Body of pancreas (tissue), 4 donors: ENCODE data around the gene RBM4B.

Source experiments
- POLR2A ChIP-seq, 3 donors: fragments of 450-650 bp; IDR thresholded peaks; one replicate each; pipeline ENCODE4 v1.6.1; 2016; ENCODE audit warnings: antibody characterized with exemption in 3 of 3, mild to moderate bottlenecking in 2 of 3
- TF ChIP-seq, protein P1 (sequence below), 7 experiments: fragments of 450-650 bp in 4 of 7; fragments of 200-600 bp in 3 of 7; sonication (generic) in 3 of 7; IDR thresholded peaks; one replicate each; pipeline ENCODE4 v1.5.1; 2016 to 2019; ENCODE audit warnings: antibody characterized with exemption in 7 of 7

GRCh38 chr11:66659763-66660162, 17.9 kb downstream of the RBM4B start:
- TF ChIP-seq, protein P1, sequence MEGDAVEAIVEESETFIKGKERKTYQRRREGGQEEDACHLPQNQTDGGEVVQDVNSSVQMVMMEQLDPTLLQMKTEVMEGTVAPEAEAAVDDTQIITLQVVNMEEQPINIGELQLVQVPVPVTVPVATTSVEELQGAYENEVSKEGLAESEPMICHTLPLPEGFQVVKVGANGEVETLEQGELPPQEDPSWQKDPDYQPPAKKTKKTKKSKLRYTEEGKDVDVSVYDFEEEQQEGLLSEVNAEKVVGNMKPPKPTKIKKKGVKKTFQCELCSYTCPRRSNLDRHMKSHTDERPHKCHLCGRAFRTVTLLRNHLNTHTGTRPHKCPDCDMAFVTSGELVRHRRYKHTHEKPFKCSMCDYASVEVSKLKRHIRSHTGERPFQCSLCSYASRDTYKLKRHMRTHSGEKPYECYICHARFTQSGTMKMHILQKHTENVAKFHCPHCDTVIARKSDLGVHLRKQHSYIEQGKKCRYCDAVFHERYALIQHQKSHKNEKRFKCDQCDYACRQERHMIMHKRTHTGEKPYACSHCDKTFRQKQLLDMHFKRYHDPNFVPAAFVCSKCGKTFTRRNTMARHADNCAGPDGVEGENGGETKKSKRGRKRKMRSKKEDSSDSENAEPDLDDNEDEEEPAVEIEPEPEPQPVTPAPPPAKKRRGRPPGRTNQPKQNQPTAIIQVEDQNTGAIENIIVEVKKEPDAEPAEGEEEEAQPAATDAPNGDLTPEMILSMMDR (IDR thresholded peaks at IDR 0.05) = no peak
- TF ChIP-seq POLR2A (IDR thresholded peaks at IDR 0.05) = no peak
